ENCODE measurements around the gene TMEM203. TPM values are rescaled to one million over a fixed set of nuclear protein-coding genes. Genes with fewer than 3 reads are reported as not detected.

Gene TMEM203
- total and polyA plus RNA-seq, 4 donors: 19.9 to 27.5 (median 21.5) TPM

DNA sequence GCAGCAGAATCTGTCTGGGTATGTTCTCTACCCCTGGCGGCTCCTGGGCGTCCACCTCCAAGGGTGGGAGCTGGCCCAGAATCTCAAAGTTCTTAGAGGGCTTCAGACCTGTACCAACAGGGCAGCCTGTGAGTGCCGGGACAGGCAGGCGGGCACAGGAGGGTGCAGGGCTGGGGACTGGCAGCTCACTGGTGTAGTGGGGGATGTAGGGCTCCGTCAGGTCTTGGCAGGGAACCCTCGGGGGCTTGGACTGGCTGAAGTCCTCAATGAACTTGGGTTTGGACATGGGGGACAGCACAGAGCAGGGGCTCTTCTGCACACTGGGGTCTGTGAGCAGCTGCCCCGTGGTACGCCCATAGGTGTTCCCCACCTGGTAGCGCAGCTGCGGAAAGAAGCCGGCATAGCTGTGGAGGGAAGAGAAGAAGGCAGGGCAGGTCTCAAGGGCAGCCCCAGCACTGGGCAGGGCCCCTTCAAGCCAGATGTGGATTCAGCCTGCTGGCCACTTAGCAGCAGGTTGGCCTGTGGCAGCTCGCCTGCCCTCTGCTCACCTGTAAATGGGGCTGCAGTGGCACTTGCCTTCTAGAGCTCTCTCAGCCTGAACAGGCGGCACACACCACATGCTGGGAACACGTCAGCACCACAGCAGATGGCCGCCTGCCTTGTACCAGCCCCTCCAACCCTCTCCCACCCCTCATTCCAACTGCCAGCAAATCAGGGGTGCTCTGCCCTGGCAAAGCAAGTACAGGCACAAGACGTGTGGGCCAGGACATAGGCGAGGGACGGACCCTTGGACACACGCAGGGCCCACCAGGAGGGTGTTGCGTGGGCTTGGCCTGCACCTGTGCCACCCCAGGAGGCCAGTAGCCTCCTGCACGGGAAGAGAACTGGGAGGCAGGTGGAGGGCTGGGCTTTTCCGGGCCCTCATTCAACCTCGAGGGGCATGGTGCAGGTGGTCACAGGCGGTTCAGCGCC is 40.3 kb upstream of the TMEM203 start:
- 90% methylated on average over 25 of the region's 25 CpGs for WGBS
- H3K27me3 ChIP-seq (ENCODE audit: control insufficient read depth in 4 of 4, insufficient read depth in 4 of 4, low read length in 3 of 4): no peaks in the 10 kb centered on the region

DNA sequence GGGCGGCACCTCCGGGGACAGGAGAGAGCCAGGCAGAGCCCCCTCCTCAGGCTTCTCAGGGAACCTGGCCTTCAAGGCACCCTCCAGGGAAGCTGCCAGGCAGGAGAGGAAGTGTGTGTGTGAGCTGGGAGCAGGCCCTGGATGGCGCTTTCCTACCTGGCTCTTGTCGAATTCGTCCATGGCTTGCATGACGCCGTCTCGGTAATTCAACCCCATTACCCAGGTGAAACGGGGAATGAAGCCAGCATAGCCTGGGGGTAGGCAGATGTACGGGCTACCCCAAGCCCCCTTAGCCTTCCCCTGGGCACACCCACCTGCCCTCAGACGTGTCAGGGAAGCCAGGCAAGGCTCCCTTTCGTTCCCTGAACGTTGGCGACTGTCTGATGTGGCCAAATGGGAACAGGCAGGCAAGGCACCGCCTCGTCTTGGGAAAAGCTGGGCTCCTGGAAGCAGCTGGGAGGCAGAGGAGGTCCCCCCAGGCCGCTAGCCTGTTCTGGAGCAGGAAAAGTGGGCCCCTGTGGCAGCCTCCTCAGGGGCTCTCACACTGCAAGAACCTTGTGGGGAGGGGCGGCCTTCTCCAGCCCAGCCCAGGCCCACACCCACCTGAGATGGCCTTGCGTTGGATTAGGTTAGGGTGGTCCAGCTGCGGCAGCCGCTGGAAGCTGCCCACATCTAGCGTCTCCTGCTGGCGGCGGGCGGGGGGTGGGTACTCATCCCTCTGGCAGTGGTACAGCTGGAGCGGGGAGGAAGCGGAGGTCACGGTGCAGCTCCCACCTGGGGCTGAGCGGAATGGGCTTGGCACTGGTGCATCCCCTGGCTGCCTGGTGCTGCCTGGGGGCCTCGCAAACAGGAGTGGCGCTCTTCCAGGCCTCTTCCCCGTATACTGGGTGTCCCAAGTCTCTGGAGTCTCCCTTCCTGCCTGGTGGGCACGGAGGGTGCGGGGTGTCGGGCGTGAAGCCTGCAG is 39.3 kb upstream of the TMEM203 start:
- no peak for TF ChIP-seq NR2F2 (IDR thresholded peaks at IDR 0.05)
- no peak for TF ChIP-seq RAD21 (IDR thresholded peaks at IDR 0.05)
- peaks cover 0 to 11% (median 5%) of the 10 kb centered on the region in 4 donors for H3K36me3 ChIP-seq (ENCODE audit: control insufficient read depth in 4 of 4, insufficient read depth in 3 of 4, low read depth in 1 of 4, low read length in 3 of 4)
- 81% methylated on average over 36 of the region's 36 CpGs for whole genome bisulfite sequencing
- H3K9me3 ChIP-seq (ENCODE audit: control insufficient read depth in 4 of 4, low read length in 3 of 4): no peaks in the 10 kb centered on the region
- H3K9ac ChIP-seq (ENCODE audit: low read depth in 1 of 2, low read length in 2 of 2): no peak overlapping the region
- H3K4me3 ChIP-seq (ENCODE audit: low read depth in 1 of 3, low read length in 3 of 3): no peak overlapping the region
- no peak for DNase-seq (ENCODE audit: low spot score)
- H3K4me1 ChIP-seq (ENCODE audit: control insufficient read depth in 4 of 4, insufficient read depth in 4 of 4, low read length in 3 of 4): peaks cover 2 to 34% (median 16%) of the 10 kb centered on the region in 4 donors
- H3K27ac ChIP-seq (ENCODE audit: low read depth in 1 of 2, low read length in 2 of 2): no peak overlapping the region
- no peaks in the 10 kb centered on the region for H3K27me3 ChIP-seq (ENCODE audit: control insufficient read depth in 4 of 4, insufficient read depth in 4 of 4, low read length in 3 of 4)

More for the DNA sequence above, 40.3 kb upstream of the TMEM203 start:
- no peak for DNase-seq (ENCODE audit: low spot score)
- Histone ChIP-seq H3K9ac (ENCODE audit: low read depth in 1 of 2, low read length in 2 of 2) (no peak overlapping the region), H3K4me3 (ENCODE audit: low read depth in 1 of 3, low read length in 3 of 3) (no peak overlapping the region), H3K9me3 (ENCODE audit: control insufficient read depth in 4 of 4, low read length in 3 of 4) (no peaks in the 10 kb centered on the region), H3K4me1 (ENCODE audit: control insufficient read depth in 4 of 4, insufficient read depth in 4 of 4, low read length in 3 of 4) (peaks cover 2 to 26% (median 16%) of the 10 kb centered on the region in 4 donors), H3K27ac (ENCODE audit: low read depth in 1 of 2, low read length in 2 of 2) (no peak overlapping the region), H3K36me3 (ENCODE audit: control insufficient read depth in 4 of 4, insufficient read depth in 3 of 4, low read depth in 1 of 4, low read length in 3 of 4) (peaks cover 0 to 11% (median 5%) of the 10 kb centered on the region in 4 donors)
- TF ChIP-seq, protein P1, sequence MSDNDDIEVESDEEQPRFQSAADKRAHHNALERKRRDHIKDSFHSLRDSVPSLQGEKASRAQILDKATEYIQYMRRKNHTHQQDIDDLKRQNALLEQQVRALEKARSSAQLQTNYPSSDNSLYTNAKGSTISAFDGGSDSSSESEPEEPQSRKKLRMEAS (IDR thresholded peaks at IDR 0.05): no peak
- TF ChIP-seq JUND (IDR thresholded peaks at IDR 0.05) (no peak), NR2F2 (IDR thresholded peaks at IDR 0.05) (no peak)

DNA sequence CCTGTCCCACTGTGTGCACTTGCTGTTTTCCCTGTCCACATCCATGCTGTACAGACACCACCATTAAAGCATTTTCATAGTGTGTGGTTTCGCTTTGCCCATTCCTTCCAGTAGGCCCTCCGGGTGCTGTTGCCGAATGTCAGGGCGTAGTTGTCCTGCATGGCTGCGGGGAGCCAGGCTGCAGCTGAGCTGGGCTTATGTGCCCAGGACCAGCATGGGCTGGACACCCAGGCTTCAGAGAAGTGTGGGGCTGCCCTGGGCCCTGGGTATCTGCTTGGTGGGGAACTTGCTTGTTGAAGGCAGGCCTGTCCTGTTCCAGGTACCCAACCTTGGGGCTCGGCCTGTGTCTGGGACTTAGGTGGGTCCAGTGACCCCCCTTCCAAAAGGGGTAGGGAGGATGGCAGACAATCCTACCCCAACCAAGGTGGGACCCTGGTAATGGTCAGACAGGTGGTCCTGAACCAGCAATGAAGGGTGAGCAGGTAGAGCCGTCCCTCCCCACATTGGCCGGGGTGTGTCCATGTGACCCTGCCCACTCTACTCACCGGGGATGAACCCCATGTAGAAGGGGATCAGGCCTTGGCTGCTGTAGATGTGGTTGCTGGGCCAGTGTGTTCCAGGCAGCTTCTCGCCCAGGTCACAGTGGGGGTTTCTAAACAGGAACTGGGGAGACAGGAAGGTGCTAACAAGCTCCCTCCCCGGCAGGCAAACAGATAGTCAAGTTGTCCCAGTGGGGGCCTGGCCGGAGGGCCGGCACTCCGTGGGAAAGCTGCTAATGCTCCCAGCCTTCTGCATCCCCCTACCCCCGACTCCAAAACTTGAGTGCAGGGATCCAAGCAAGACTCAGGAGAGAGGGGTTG is 38.4 kb upstream of the TMEM203 start:
- no peak overlapping the region for H3K4me3 ChIP-seq (ENCODE audit: low read depth in 1 of 3, low read length in 3 of 3)
- H3K9me3 ChIP-seq (ENCODE audit: control insufficient read depth in 4 of 4, low read length in 3 of 4): no peaks in the 10 kb centered on the region
- peaks cover 0 to 11% (median 5%) of the 10 kb centered on the region in 4 donors for H3K36me3 ChIP-seq (ENCODE audit: control insufficient read depth in 4 of 4, insufficient read depth in 3 of 4, low read depth in 1 of 4, low read length in 3 of 4)
- no peak for DNase-seq (ENCODE audit: low spot score)
- no peak overlapping the region for H3K9ac ChIP-seq (ENCODE audit: low read depth in 1 of 2, low read length in 2 of 2)
- 76% methylated on average over 15 of the region's 15 CpGs for WGBS
- peaks cover 2 to 35% (median 16%) of the 10 kb centered on the region in 4 donors for H3K4me1 ChIP-seq (ENCODE audit: control insufficient read depth in 4 of 4, insufficient read depth in 4 of 4, low read length in 3 of 4)
- H3K27me3 ChIP-seq (ENCODE audit: control insufficient read depth in 4 of 4, insufficient read depth in 4 of 4, low read length in 3 of 4): no peaks in the 10 kb centered on the region
- H3K27ac ChIP-seq (ENCODE audit: low read depth in 1 of 2, low read length in 2 of 2): no peak overlapping the region
- TF ChIP-seq SP1 (IDR thresholded peaks at IDR 0.05) (no peak), FOXA2 (IDR thresholded peaks at IDR 0.05) (no peak), EGR1 (IDR thresholded peaks at IDR 0.05; ENCODE audit: low read depth in 2 of 2) (no peak), JUND (IDR thresholded peaks at IDR 0.05) (no peak), YY1 (IDR thresholded peaks at IDR 0.05) (no peak), RAD21 (IDR thresholded peaks at IDR 0.05) (no peak), NR2F2 (IDR thresholded peaks at IDR 0.05) (no peak), GABPA (IDR thresholded peaks at IDR 0.05 in 1 of 2, conservative IDR thresholded peaks at IDR 0.05 in 1 of 2) (no peak), TAF1 (conservative IDR thresholded peaks at IDR 0.05) (no peak), HNF4G (IDR thresholded peaks at IDR 0.05) (no peak), RXRA (IDR thresholded peaks at IDR 0.05) (no peak)
- TF ChIP-seq, protein P2, sequence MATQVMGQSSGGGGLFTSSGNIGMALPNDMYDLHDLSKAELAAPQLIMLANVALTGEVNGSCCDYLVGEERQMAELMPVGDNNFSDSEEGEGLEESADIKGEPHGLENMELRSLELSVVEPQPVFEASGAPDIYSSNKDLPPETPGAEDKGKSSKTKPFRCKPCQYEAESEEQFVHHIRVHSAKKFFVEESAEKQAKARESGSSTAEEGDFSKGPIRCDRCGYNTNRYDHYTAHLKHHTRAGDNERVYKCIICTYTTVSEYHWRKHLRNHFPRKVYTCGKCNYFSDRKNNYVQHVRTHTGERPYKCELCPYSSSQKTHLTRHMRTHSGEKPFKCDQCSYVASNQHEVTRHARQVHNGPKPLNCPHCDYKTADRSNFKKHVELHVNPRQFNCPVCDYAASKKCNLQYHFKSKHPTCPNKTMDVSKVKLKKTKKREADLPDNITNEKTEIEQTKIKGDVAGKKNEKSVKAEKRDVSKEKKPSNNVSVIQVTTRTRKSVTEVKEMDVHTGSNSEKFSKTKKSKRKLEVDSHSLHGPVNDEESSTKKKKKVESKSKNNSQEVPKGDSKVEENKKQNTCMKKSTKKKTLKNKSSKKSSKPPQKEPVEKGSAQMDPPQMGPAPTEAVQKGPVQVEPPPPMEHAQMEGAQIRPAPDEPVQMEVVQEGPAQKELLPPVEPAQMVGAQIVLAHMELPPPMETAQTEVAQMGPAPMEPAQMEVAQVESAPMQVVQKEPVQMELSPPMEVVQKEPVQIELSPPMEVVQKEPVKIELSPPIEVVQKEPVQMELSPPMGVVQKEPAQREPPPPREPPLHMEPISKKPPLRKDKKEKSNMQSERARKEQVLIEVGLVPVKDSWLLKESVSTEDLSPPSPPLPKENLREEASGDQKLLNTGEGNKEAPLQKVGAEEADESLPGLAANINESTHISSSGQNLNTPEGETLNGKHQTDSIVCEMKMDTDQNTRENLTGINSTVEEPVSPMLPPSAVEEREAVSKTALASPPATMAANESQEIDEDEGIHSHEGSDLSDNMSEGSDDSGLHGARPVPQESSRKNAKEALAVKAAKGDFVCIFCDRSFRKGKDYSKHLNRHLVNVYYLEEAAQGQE (IDR thresholded peaks at IDR 0.05): no peak
- TF ChIP-seq, protein P1 (IDR thresholded peaks at IDR 0.05): no peak
- TF ChIP-seq, protein P3, sequence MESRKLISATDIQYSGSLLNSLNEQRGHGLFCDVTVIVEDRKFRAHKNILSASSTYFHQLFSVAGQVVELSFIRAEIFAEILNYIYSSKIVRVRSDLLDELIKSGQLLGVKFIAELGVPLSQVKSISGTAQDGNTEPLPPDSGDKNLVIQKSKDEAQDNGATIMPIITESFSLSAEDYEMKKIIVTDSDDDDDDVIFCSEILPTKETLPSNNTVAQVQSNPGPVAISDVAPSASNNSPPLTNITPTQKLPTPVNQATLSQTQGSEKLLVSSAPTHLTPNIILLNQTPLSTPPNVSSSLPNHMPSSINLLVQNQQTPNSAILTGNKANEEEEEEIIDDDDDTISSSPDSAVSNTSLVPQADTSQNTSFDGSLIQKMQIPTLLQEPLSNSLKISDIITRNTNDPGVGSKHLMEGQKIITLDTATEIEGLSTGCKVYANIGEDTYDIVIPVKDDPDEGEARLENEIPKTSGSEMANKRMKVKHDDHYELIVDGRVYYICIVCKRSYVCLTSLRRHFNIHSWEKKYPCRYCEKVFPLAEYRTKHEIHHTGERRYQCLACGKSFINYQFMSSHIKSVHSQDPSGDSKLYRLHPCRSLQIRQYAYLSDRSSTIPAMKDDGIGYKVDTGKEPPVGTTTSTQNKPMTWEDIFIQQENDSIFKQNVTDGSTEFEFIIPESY (IDR thresholded peaks at IDR 0.05): no peak
- TF ChIP-seq, protein P4, sequence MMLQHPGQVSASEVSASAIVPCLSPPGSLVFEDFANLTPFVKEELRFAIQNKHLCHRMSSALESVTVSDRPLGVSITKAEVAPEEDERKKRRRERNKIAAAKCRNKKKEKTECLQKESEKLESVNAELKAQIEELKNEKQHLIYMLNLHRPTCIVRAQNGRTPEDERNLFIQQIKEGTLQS (IDR thresholded peaks at IDR 0.05): no peak
